Measurements from ENCODE around the gene BTF3L4. TPM values are rescaled to one million over a fixed set of nuclear protein-coding genes. Genes with fewer than 3 reads are reported as not detected.

BTF3L4 gene
- total RNA-seq, 2 donors from 2014 or later, result 20.7 to 23.4 TPM

DNA sequence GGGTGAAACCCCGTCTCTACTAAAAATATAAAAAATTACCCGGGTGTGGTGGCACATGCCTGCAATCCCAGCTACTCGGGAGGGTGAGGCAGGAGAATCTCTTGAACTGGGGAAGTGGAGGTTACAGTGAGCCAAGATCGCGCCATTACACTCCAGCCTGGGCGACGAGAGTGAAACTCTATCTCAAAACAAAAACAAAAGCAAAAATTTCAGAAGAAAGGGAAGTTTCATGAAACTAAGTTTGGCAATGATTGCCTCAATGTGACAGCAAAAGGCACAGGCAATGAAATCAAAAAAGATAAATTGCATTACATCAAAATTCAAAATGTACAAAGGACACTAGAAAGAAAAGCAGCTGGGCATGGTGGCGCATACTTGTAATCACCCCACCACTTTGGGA, 40.1 kb downstream of the BTF3L4 start:
- H3K9ac ChIP-seq (ENCODE audit: low read depth in 2 of 2, low read length in 2 of 2), result no peak overlapping the region
- H3K4me3 ChIP-seq, result no peak overlapping the region
- TF ChIP-seq, protein P1, sequence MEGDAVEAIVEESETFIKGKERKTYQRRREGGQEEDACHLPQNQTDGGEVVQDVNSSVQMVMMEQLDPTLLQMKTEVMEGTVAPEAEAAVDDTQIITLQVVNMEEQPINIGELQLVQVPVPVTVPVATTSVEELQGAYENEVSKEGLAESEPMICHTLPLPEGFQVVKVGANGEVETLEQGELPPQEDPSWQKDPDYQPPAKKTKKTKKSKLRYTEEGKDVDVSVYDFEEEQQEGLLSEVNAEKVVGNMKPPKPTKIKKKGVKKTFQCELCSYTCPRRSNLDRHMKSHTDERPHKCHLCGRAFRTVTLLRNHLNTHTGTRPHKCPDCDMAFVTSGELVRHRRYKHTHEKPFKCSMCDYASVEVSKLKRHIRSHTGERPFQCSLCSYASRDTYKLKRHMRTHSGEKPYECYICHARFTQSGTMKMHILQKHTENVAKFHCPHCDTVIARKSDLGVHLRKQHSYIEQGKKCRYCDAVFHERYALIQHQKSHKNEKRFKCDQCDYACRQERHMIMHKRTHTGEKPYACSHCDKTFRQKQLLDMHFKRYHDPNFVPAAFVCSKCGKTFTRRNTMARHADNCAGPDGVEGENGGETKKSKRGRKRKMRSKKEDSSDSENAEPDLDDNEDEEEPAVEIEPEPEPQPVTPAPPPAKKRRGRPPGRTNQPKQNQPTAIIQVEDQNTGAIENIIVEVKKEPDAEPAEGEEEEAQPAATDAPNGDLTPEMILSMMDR (IDR thresholded peaks at IDR 0.05), result no peak
- no peaks in the 10 kb centered on the region for H3K4me1 ChIP-seq
- H3K27ac ChIP-seq, result no peak overlapping the region
- DNase-seq, result no peak
- intact Hi-C loops (cut with DNase I), result no loop called here
- H3K36me3 ChIP-seq, result no peaks in the 10 kb centered on the region
- no peaks in the 10 kb centered on the region for H3K9me3 ChIP-seq
- H3K27me3 ChIP-seq, result no peaks in the 10 kb centered on the region

DNA sequence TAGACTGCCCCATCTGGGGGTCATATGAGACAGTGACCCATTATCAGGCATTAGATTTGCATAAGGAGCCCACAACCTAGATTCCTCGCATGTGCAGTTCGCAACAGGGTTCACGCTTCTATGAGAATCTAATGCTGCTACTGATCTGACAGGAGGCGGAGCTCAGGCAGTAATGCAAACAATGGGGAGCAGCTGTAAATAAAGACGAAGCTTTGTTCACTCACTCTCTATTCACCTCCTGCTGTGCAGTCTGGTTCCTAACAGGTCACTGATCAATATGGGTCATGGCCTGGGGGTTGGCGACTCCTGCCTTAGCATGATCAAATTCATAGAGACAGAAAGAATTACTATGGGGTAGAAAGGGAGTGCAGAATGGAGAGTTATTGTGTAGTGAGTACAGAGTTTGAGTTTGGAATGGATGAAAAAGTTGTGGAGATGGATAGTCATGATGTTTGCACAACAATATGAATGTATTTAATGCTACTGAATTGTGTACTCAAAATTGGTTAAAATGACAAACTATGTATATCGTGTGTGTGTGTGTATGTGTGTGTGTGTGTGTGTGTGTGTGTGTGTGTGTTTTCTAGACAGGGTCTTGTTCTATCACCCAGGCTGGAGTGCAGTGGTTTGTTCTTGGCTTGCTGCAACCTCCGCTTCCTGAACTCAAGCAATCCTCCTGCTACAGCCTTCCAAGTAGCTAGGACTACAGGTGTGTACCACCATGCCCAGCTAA, 42.2 kb downstream of the BTF3L4 start:
- Histone ChIP-seq H3K4me1 (no peaks in the 10 kb centered on the region), H3K27me3 (no peaks in the 10 kb centered on the region), H3K9me3 (no peaks in the 10 kb centered on the region), H3K9ac (ENCODE audit: low read depth in 2 of 2, low read length in 2 of 2) (no peak overlapping the region), H3K27ac (no peak overlapping the region), H3K4me3 (no peak overlapping the region), H3K36me3 (no peaks in the 10 kb centered on the region)
- intact Hi-C loops (cut with DNase I), result no loop called here
- TF ChIP-seq, protein P1 (IDR thresholded peaks at IDR 0.05), result no peak
- DNase-seq, result no peak

DNA sequence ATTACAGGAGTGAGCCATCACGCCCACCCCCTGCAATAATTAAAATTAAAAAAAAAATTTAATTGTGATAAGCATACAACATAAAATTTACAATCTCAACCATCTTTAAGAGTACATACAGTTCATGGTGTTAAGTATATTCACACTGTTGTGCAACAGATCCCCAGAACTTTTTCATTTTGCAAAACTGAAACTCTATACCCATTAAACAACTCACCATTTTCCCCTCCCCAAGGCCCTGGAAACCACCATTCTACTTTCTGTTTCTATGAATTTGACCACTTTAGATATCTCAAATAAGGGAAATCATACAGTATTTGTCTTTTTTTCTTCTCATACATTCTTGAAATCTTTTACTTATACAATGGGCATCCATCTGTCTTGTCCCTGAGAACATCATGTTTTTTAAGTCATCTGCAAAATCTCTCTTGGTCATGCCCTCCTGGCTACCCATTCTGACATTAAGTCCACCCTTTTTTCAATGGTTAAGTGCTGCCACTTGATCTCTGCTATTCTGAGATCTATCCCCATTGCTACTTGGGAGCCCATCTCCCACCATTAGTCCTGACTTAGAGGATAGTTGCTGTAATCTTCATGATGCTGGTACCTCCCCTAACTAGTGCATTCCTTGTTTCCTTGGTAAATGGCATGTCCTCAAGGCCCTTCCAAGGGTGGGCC, 46.4 kb downstream of the BTF3L4 start:
- no peaks in the 10 kb centered on the region for H3K4me1 ChIP-seq
- no peaks in the 10 kb centered on the region for H3K36me3 ChIP-seq
- H3K27me3 ChIP-seq, result no peaks in the 10 kb centered on the region
- intact Hi-C loops (cut with DNase I), result no loop called here
- H3K4me3 ChIP-seq, result no peak overlapping the region
- no peaks in the 10 kb centered on the region for H3K9me3 ChIP-seq
- H3K9ac ChIP-seq (ENCODE audit: low read depth in 2 of 2, low read length in 2 of 2), result no peak overlapping the region
- TF ChIP-seq, protein P1 (IDR thresholded peaks at IDR 0.05), result no peak
- no peak overlapping the region for H3K27ac ChIP-seq
- DNase-seq, result no peak

DNA sequence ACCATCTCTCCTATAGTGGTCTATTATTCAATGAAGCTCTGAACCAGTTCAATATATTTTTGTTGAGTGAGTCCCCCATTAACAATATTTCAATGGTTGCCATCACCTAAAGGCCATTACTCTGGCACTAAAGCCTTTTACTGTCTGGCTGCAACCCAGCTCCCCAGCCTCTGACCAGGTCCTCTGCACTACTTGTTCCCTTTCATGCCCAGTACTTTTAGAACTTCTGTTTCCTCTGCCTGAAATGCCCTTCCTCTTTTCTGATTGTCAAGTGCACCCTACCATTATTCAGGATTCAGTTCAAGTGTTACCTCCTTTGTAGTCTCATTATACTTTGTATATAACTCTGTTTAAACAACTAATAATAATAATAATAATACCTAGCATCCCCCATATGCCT, 55.4 kb downstream of the BTF3L4 start:
- Histone ChIP-seq H3K9me3 (no peaks in the 10 kb centered on the region), H3K36me3 (no peaks in the 10 kb centered on the region), H3K9ac (ENCODE audit: low read depth in 2 of 2, low read length in 2 of 2) (no peak overlapping the region), H3K27ac (no peak overlapping the region), H3K4me1 (no peaks in the 10 kb centered on the region), H3K27me3 (no peaks in the 10 kb centered on the region), H3K4me3 (no peak overlapping the region)
- TF ChIP-seq, protein P1 (IDR thresholded peaks at IDR 0.05), result no peak
- DNase-seq, result no peak
- intact Hi-C loops (cut with DNase I), result no loop called here

DNA sequence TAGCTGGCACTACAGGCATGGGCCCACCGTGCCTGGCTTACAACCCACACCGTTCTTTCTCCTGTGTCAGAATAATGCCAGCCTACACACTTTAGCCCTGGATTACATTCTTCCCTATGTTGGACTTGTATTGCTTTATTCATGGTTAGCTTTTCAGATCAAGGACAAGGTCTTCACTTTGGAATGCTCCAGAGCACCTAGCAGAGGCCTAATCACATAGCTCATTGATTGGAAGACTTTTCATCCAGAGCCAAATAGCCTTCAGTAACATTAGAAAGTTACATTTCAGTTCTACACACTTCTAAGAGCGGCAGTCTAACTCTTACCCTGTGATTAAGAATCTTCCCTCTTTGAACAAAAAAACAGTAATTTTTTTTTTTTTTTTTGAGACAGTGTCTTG, 56.4 kb downstream of the BTF3L4 start:
- Histone ChIP-seq H3K4me3 (no peak overlapping the region), H3K36me3 (no peaks in the 10 kb centered on the region), H3K9ac (ENCODE audit: low read depth in 2 of 2, low read length in 2 of 2) (no peak overlapping the region), H3K4me1 (no peaks in the 10 kb centered on the region), H3K9me3 (no peaks in the 10 kb centered on the region), H3K27ac (no peak overlapping the region), H3K27me3 (no peaks in the 10 kb centered on the region)
- intact Hi-C loops (cut with DNase I), result no loop called here
- TF ChIP-seq, protein P1 (IDR thresholded peaks at IDR 0.05), result no peak
- DNase-seq, result no peak
